Upper lobe of left lung (tissue), 6 donors: ENCODE measurements around the gene KIR2DL3. TPM values are rescaled to one million over a fixed set of nuclear protein-coding genes. Genes with fewer than 3 reads are reported as not detected.
"Not testable (repeated sequence)": the region's sequence is repeated elsewhere in the genome, so short reads cannot be mapped to it uniquely, and the experiment has no call there.

ENCODE experiments used
- ATAC-seq, 2 donors: fragments of 200-7000 bp; cut with Tn5 transposase; one replicate each; pipeline ENCODE4 v1.9.1; 2022; ENCODE audit warnings: mild to moderate bottlenecking in 2 of 2, moderate library complexity in 2 of 2; ENCODE audit not compliant: low FRiP score in 2 of 2
- DNase-seq, 2 donors: peaks; one replicate each; pipeline ENCODE4 v3.0.0-alpha.2; 2019 to 2020
- H3K27ac ChIP-seq, 4 donors: fragments of 200-600 bp; sonication (generic); one replicate each; pipeline ENCODE4 v1.5.1; 2016 to 2019
- H3K27me3 ChIP-seq, 4 donors: fragments of 200-600 bp; sonication (generic); one replicate each; pipeline ENCODE4 v1.5.1; 2017 to 2019
- H3K36me3 ChIP-seq, 4 donors: fragments of 200-600 bp; sonication (generic); one replicate each; pipeline ENCODE4 v1.5.1; 2016 to 2019
- H3K4me1 ChIP-seq, 4 donors: fragments of 200-600 bp; sonication (generic); one replicate each; pipeline ENCODE4 v1.5.1; 2018 to 2019
- H3K4me3 ChIP-seq, 4 donors: fragments of 200-600 bp; sonication (generic); one replicate each; pipeline ENCODE4 v1.5.1; 2017 to 2019; ENCODE audit warnings: mild to moderate bottlenecking in 2 of 4, moderate library complexity in 1 of 4
- H3K9me3 ChIP-seq, 4 donors: fragments of 200-600 bp; sonication (generic); one replicate each; pipeline ENCODE4 v1.5.1; 2018 to 2019
- EP300 ChIP-seq, 4 donors: sonication (generic); formaldehyde crosslinking; IDR thresholded peaks; one replicate each; pipeline ENCODE4 v1.5.1; 2017; ENCODE audit warnings: antibody characterized with exemption in 4 of 4, control low read depth in 2 of 4
- POLR2A ChIP-seq, 4 donors: fragments of 450-650 bp; IDR thresholded peaks; one replicate each; pipeline ENCODE4 v1.5.1; 2016 to 2017; ENCODE audit warnings: antibody characterized with exemption in 4 of 4, mild to moderate bottlenecking in 2 of 4
- POLR2AphosphoS5 ChIP-seq, 2 donors: sonication (generic); formaldehyde crosslinking; IDR thresholded peaks; one replicate each; pipeline ENCODE4 v1.5.1; 2017; ENCODE audit warnings: antibody characterized with exemption in 2 of 2
- WGBS, 2 donors: methylation state at CpG; one replicate each; pipeline ENCODE4 v1.1.5; 2017 to 2018; 5-methylcytosine and 5-hydroxymethylcytosine counted together
- total RNA-seq, 6 donors: library from RNA; depleted of rRNA in 4 of 6; stranded (reverse); fragments of >200 nt in 4 of 6; gene quantifications; one replicate each; pipeline versions ENCODE4 v1.1.0 to v1.2.1, GENCODE V29; 2016 to 2021
- TF ChIP-seq, protein P1 (sequence below), 6 experiments: fragments of 450-650 bp in 4 of 6; fragments of 200-600 bp in 2 of 6; sonication (generic) in 2 of 6; IDR thresholded peaks; one replicate each; pipeline ENCODE4 v1.5.1; 2016 to 2019; ENCODE audit warnings: antibody characterized with exemption in 6 of 6
- donor health status: DM: no; HTN: no; CAD: no; lungs with moderate emphysema.
- donor health status: DM: no; HTN: yes; CAD: no; lungs with severe emphysema.

Gene KIR2DL3
- total RNA-seq, 6 donors from 2014 or later: 0.17 to 0.69 (median 0.31) TPM; not detected in 2

GRCh38 chr19:54739587-54740497, 1.5 kb downstream of the KIR2DL3 start:
- DNase-seq (no peak), ATAC-seq (peak in 1 of 2 donors; percentile 46)
- no peaks in the 10 kb centered on the region for H3K4me1 ChIP-seq
- WGBS, 2 donors: 76 to 81% methylated on average over 11 to 13 of the region's 13 CpGs
- H3K27me3 ChIP-seq: no peaks in the 10 kb centered on the region
- H3K27ac ChIP-seq: no peak overlapping the region
- no peaks in the 10 kb centered on the region for H3K9me3 ChIP-seq
- TF ChIP-seq EP300 (IDR thresholded peaks at IDR 0.05) (no peak), POLR2A (IDR thresholded peaks at IDR 0.05) (no peak), POLR2AphosphoS5 (IDR thresholded peaks at IDR 0.05) (no peak)
- TF ChIP-seq, protein P1, sequence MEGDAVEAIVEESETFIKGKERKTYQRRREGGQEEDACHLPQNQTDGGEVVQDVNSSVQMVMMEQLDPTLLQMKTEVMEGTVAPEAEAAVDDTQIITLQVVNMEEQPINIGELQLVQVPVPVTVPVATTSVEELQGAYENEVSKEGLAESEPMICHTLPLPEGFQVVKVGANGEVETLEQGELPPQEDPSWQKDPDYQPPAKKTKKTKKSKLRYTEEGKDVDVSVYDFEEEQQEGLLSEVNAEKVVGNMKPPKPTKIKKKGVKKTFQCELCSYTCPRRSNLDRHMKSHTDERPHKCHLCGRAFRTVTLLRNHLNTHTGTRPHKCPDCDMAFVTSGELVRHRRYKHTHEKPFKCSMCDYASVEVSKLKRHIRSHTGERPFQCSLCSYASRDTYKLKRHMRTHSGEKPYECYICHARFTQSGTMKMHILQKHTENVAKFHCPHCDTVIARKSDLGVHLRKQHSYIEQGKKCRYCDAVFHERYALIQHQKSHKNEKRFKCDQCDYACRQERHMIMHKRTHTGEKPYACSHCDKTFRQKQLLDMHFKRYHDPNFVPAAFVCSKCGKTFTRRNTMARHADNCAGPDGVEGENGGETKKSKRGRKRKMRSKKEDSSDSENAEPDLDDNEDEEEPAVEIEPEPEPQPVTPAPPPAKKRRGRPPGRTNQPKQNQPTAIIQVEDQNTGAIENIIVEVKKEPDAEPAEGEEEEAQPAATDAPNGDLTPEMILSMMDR (IDR thresholded peaks at IDR 0.05): no peak
- no peak overlapping the region for H3K4me3 ChIP-seq
- H3K36me3 ChIP-seq: no peaks in the 10 kb centered on the region

- H3K4me1 ChIP-seq, ATAC-seq, H3K27me3 ChIP-seq, H3K27ac ChIP-seq, DNase-seq, H3K9me3 ChIP-seq, H3K4me3 ChIP-seq, H3K36me3 ChIP-seq: not testable (repeated sequence)
- WGBS, 2 donors: 55 to 72% methylated on average over 5 of the region's 5 CpGs
Observed at GRCh38 chr19:54741950-54742349, 3.6 kb downstream of the KIR2DL3 start.

- H3K4me1 ChIP-seq, H3K36me3 ChIP-seq, ATAC-seq, H3K27me3 ChIP-seq, H3K9me3 ChIP-seq, H3K27ac ChIP-seq, H3K4me3 ChIP-seq, DNase-seq: not testable (repeated sequence)
- WGBS, 2 donors: 76 to 84% methylated on average over 5 of the region's 5 CpGs
Observed at GRCh38 chr19:54744080-54744479, 5.8 kb downstream of the KIR2DL3 start.

- TF ChIP-seq POLR2AphosphoS5 (IDR thresholded peaks at IDR 0.05): peak in 1 of 2 donors; percentile 28
- H3K9me3 ChIP-seq, H3K27me3 ChIP-seq, H3K4me1 ChIP-seq, H3K4me3 ChIP-seq, H3K36me3 ChIP-seq, ATAC-seq: not testable (repeated sequence)
- H3K27ac ChIP-seq: peak overlapping the region in 1 of 4 donors; percentile 61
- DNase-seq: peak in 1 of 2 donors; percentile 75
- 62 to 65% methylated on average over 8 to 9 of the region's 9 CpGs for WGBS, 2 donors
Observed at GRCh38 chr19:54747614-54748322, 9.5 kb downstream of the KIR2DL3 start.

DNA sequence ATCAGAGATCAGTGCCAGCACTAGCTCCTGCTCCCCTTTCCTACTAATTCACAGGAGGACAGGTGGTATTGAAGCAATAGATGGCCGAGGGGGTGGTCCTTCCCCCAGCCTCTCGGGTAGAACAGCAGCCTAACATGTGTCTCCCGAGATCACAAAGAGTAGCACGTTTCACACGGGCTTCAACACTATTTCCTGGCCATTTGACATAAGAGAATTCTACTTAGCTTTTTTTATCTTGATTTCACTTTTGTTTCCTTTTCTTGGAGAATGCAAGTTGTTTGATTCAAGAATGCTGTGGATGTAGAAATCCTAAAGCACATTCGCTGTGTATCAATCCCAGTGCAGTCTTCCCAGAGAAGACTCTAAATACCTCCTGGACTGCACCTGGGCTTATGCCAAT, 12.0 kb downstream of the KIR2DL3 start:
- H3K9me3 ChIP-seq, H3K4me1 ChIP-seq, H3K27ac ChIP-seq, H3K27me3 ChIP-seq, H3K36me3 ChIP-seq, ATAC-seq, H3K4me3 ChIP-seq, DNase-seq: not testable (repeated sequence)
- WGBS, 2 donors: 63 to 72% methylated on average over 6 of the region's 6 CpGs

- not testable (repeated sequence) for H3K9me3 ChIP-seq, H3K4me1 ChIP-seq, H3K27me3 ChIP-seq, DNase-seq, H3K4me3 ChIP-seq, H3K36me3 ChIP-seq, H3K27ac ChIP-seq, ATAC-seq
- 85 to 87% methylated on average over 10 to 11 of the region's 12 CpGs for whole genome bisulfite sequencing, 2 donors
Observed at GRCh38 chr19:54756204-54757110, 18.1 kb downstream of the KIR2DL3 start.

DNA sequence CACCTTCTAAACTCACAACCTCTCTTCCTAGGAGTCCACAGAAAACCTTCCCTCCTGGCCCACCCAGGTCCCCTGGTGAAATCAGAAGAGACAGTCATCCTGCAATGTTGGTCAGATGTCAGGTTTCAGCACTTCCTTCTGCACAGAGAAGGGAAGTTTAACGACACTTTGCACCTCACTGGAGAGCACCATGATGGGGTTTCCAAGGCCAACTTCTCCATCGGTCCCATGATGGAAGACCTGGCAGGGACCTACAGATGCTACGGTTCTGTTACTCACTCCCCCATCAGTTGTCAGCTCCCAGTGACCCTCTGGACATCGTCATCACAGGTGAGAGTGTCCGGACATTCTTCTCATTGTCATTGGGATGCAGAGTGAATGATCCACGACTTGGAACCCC, 20.3 kb downstream of the KIR2DL3 start:
- 58 to 66% methylated on average over 5 to 6 of the region's 6 CpGs for WGBS, 2 donors
- not testable (repeated sequence) for H3K4me1 ChIP-seq, H3K9me3 ChIP-seq, H3K27ac ChIP-seq, H3K27me3 ChIP-seq, ATAC-seq, DNase-seq, H3K36me3 ChIP-seq, H3K4me3 ChIP-seq

DNA sequence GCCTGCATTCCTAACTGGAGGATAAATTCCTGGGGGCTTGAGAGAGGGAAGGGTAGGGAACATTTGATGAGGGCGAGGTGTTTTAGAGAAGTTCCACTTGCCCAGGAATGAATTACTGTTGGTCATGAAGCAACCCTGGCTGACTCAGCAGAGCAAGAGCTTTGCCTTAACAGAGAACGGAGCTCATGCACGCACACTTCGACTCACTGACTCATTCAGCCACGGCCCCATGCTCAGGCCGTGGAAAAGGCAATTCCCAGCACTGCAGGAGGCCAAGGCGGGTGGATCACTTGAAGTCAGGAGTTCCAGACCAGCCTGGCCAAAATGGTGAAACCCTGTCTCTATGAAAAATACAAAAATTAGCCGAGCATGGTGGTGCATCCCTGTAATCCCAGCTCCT, 25.9 kb downstream of the KIR2DL3 start:
- not testable (repeated sequence) for H3K4me3 ChIP-seq, H3K4me1 ChIP-seq, H3K36me3 ChIP-seq, ATAC-seq, H3K27me3 ChIP-seq, H3K9me3 ChIP-seq
- peak in 1 of 2 donors; percentile 70 for DNase-seq
- 56 to 59% methylated on average over 6 to 8 of the region's 8 CpGs for WGBS, 2 donors
- H3K27ac ChIP-seq: peak overlapping the region in 1 of 4 donors; percentile 40

DNA sequence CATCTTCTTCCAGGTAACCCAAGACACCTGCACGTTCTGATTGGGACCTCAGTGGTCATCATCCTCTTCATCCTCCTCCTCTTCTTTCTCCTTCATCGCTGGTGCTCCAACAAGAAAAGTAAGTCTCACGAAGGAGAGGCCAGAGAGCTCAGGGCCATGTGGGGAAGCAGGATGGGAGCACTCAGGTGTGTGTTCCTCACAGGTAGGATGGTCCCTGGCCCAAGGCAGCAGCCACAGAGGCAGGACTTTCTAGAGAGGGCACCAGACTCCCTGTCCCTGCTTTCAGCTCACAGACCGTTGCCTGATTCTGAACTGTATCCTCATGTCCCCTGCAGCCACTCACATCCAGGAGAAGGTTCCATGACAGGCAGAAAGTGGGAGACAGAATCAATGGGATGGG, 28.2 kb downstream of the KIR2DL3 start:
- H3K27me3 ChIP-seq, H3K4me1 ChIP-seq, H3K9me3 ChIP-seq, H3K4me3 ChIP-seq, DNase-seq, H3K27ac ChIP-seq, ATAC-seq, H3K36me3 ChIP-seq: not testable (repeated sequence)
- 77 to 81% methylated on average over 3 to 4 of the region's 4 CpGs for WGBS, 2 donors

DNA sequence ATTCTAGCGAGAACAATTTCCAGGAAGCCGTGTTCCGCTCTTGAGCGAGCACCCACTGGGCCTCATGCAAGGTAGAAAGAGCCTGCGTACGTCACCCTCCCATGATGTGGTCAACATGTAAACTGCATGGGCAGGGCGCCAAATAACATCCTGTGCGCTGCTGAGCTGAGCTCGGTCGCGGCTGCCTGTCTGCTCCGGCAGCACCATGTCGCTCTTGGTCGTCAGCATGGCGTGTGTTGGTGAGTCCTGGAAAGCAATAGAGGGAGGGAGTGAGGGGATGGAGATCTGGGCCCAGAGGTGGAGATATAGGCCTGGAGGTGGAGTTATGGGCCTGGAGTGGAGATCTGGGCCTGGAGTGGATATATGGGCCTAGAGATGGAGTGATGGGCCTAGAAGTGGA, 31.3 kb downstream of the KIR2DL3 start, which contains the start of gene KIR2DL1:
KIR2DL1 (plus strand) TSS at position 148 of the 400 bp plus-strand sequence; CDS start at position 206, 58 bp downstream.
- not testable (repeated sequence) for H3K27ac ChIP-seq, H3K9me3 ChIP-seq, H3K4me3 ChIP-seq, ATAC-seq, H3K27me3 ChIP-seq, H3K36me3 ChIP-seq, H3K4me1 ChIP-seq
- peak in 1 of 2 donors; percentile 28 for DNase-seq
- 91 to 96% methylated on average over 15 of the region's 15 CpGs for WGBS, 2 donors
